ENCODE measurements around the gene PRC1. TPM values are rescaled to one million over a fixed set of nuclear protein-coding genes. Genes with fewer than 3 reads are reported as not detected.

PRC1 gene
- total RNA-seq = 2.8 and 10.3 TPM in 2 replicates

DNA sequence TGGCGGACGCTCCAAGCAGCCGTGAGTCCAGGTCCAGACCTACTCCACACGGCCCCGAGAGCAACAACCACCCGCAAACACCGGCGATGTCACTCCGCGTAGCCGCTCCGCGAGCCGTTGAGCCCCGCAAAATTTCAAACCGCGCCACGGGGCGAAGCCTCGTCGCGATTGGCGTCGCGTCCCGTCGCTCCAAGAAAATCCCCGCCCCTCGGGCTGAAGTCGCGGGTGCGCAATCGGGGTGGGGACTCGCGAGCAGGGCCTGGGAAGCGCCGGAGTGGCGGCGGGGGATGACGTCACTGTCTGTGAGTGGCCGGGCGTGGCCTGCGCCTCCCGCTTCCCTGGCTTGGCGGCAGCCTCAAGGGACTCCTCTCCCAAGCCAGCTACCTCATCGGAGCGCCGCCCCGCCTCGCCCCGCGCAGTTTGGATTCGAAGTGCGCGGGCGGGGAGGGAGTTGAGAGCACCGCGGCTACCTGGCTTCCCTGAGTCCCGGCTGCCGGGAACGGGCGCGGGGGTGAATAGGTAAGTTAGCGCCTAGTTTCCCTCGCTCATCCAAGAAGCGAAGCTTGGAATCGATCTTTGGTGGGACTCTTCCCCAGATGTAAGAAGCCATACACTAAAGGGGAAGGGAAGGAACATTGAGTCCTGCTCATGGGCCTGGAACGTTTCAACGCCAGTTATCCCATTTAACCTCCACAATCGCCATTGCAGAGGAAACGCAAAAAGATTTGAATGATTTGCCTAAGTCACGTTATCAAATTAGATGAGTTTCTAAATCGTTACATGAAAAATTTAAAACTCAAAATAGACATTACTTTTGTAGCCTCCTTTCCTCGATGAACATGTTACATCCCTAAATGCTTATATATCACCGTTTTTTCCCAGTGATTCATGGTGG is at the start of gene PRC1:
Gene PRC1, minus strand, starts transcription at position 119 of the 895 bp plus-strand sequence. Its CDS starts 118 bp downstream, at position 1.

DNA sequence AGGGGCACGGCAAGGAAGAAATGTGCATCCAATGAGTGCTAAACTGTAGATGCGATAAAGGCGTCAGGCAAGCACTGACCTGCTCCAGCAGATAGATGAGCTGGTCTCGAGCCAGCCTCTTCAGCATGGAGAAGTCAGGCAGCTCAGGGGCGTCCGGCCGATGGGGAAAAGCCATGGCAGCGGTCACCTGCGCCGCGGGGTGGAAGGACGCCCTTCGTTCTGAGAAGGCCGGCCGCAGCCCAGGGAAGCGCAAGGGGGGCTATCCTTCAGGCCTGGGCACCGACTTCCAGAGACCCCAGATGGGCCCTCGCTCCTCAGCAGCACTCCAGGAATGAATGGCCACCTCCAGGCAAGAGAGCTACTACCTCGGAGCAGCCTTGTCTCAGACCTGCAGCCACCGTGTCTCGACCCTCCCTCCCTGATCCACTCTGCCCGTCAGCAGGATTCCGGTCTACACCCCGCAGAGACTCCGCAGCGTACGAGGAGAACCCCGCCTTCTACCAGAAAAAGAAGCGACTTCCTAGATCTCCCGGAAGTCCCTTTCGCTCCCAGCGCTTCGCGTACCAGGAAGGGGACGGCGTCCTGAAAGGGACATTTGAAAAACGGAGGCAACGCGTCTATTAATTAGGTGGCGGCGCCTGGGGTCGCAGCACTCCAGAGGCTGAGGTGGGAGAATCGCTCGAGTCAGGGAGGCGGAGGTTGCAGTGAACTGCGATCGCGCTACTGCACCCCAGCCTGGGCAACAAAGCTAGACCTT is 27.9 kb upstream of the PRC1 start, which contains the start of gene VPS33B:
Gene VPS33B, minus strand, starts transcription at position 520 of the 757 bp plus-strand sequence. Its CDS starts 345 bp downstream, at position 175.

DNA sequence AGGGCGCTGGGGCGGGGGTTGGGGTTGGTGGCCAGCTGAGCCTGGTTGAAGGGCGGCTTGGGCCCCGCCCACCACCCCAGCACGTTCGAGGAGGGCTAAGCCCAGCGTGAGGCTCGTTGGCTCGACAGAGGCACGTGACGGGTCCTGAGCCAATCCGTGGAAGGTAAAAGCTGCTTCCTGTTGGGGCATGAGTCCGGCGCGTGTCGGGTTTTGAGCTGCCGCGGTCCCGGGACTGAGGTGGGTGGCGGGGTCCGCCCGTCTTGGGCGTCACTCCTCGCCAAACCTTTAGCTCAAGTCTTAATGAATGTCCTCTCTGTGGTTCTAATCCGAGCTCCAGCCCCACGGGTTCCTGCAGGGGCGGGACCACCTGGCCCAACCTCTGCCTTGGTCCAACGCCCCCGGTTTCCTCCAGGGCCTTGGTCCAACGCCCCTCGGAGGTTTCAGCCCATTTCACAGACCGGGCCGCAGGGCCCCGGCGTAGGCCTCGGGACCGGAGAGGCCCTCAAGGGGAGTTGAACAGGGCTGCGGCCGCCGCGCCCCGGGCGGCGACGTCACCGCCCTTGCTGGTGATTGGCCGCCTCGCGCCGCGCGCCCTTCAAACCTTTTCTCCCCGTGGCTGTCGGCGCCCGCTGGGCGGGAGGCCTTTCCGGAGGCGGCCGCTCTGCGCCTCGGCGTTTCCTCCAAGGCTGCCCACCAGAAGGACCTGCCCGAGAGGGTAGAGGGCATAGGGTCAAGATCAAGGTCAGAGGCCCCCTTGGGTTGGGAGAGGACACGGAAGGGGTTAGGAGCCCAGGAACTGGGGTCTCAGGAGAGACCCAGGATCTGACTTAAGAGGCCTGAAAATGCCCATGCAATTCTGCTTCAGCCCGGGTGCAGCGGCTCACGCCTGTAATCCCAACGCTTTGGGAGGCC is 39.4 kb downstream of the PRC1 start, which contains the start of gene RCCD1:
Gene RCCD1, plus strand, starts transcription at position 173 of the 912 bp plus-strand sequence. CDS start 1,851 bp downstream, outside the sequence.

DNA sequence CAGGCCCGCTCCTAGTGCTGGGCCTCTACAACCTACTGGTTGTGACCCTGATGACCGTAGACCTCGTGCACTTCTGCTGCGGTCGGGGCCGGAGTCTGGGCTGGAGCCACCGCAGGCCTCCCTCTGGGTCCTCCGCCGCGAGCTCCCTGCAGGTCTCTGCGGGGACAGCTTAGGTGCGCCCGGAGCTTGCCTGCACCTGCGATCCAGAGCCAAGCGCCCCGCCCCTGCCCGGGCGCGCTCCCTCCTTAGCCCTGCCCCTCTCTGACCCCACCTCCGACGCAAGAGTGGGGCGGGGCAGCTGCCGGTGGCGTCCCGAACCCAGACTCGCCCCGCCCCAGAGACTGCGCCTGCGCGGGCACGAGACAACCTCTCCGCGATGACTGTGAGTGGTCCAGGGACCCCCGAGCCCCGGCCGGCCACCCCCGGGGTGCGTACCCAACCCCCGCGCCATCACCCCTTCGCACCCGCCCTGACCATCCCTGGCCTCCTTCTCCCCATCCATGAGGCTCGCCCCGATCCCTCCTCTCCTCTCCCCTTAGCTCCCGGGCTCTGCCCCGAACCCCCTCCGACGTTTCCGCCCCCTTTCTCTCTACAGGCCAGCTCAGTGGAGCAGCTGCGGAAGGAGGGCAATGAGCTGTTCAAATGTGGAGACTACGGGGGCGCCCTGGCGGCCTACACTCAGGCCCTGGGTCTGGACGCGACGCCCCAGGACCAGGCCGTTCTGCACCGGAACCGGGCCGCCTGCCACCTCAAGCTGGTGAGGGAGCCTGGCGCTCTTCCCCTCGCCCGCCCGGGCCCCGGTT is 59.2 kb downstream of the PRC1 start, which contains the start of gene UNC45A:
Gene UNC45A, plus strand, starts transcription at position 337 of the 803 bp plus-strand sequence. Its CDS starts 40 bp downstream, at position 377.

GRCh38 chr15:90931828-90932659 is 62.3 kb downstream of the PRC1 start, which contains the start of gene HDDC3:
Gene HDDC3, minus strand, starts transcription at chr15:90932549. Its CDS starts 9 bp downstream, at chr15:90932540.

Other genes with a start within 250 kb of the PRC1 start
- 43.7 and 125 TPM in 2 replicates for gene FURIN, start 125.9 kb downstream of the PRC1 start, total RNA-seq
- gene FES, start 110.0 kb downstream of the PRC1 start, total RNA-seq = 0.34 and 2.4 TPM in 2 replicates
- 23.9 and 32.7 TPM in 2 replicates for gene MAN2A2, start 91.2 kb downstream of the PRC1 start, total RNA-seq
- gene HDDC3, start 62.0 kb downstream of the PRC1 start, total RNA-seq = 19.3 and 37.6 TPM in 2 replicates
- gene UNC45A, start 59.2 kb downstream of the PRC1 start, total RNA-seq = 92.3 and 102 TPM in 2 replicates
- gene RCCD1, start 39.7 kb downstream of the PRC1 start, total RNA-seq = 13.0 and 13.2 TPM in 2 replicates
- gene VPS33B, start 28.1 kb upstream of the PRC1 start, total RNA-seq = 7.9 and 11.4 TPM in 2 replicates
- gene SV2B, start 105.7 kb upstream of the PRC1 start, total RNA-seq = 0.50 and 0.68 TPM in 2 replicates